ENCODE results near the gene ZNF488. TPM values are rescaled to one million over a fixed set of nuclear protein-coding genes. Genes with fewer than 3 reads are reported as not detected.

ZNF488 gene
- total RNA-seq, 2 donors from 2014 or later, result 0.08 to 0.11 TPM

GRCh38 chr10:47319784-47320183 is 64.3 kb downstream of the ZNF488 start:
- Mint-ChIP-seq H3K4me1 (no peaks in the 10 kb centered on the region), H3K4me3 (no peak overlapping the region), H3K27me3 (peaks cover 16% of the 10 kb centered on the region), H3K9me3 (no peaks in the 10 kb centered on the region), H3K27ac (no peak overlapping the region), H3K36me3 (ENCODE audit: low read depth) (no peaks in the 10 kb centered on the region)
- no peak for ATAC-seq (replicated peaks)

- no peaks in the 10 kb centered on the region for H3K9me3 Mint-ChIP-seq
- H3K4me3 Mint-ChIP-seq, result no peak overlapping the region
- no peaks in the 10 kb centered on the region for H3K36me3 Mint-ChIP-seq (ENCODE audit: low read depth)
- ATAC-seq (replicated peaks), result no peak
- H3K27me3 Mint-ChIP-seq, result peaks cover 16% of the 10 kb centered on the region
- H3K4me1 Mint-ChIP-seq, result no peaks in the 10 kb centered on the region
- H3K27ac Mint-ChIP-seq, result no peak overlapping the region
Measured at GRCh38 chr10:47318706-47319105, 65.4 kb downstream of the ZNF488 start.

GRCh38 chr10:47317251-47317650 is 66.8 kb downstream of the ZNF488 start:
- no peak for ATAC-seq (replicated peaks)
- Mint-ChIP-seq H3K9me3 (no peaks in the 10 kb centered on the region), H3K36me3 (ENCODE audit: low read depth) (no peaks in the 10 kb centered on the region), H3K27me3 (peaks cover 12% of the 10 kb centered on the region), H3K4me3 (no peak overlapping the region), H3K27ac (no peak overlapping the region), H3K4me1 (no peaks in the 10 kb centered on the region)

DNA sequence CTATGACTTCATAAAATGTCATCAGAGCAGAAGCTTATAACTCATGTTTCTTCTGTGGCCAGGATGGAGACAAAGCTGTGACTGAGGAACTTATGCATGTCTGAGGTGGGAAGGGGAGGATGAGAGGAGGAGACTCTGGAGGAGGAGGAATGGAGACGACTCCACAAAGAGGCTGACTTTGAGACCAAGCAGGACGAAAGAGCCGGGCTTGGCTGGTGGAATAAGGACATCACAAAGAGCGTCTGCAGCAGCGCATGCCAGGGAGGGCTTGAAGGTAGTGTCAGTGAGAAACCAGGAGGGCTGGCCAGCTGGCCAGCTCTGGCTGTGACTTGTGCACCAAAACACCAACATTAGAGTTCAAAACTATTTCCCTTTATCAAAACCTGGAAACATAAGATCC is 68.0 kb downstream of the ZNF488 start:
- no peak overlapping the region for H3K27ac Mint-ChIP-seq
- ATAC-seq (replicated peaks), result no peak
- no peaks in the 10 kb centered on the region for H3K36me3 Mint-ChIP-seq (ENCODE audit: low read depth)
- H3K4me3 Mint-ChIP-seq, result no peak overlapping the region
- no peaks in the 10 kb centered on the region for H3K9me3 Mint-ChIP-seq
- H3K27me3 Mint-ChIP-seq, result peaks cover 7% of the 10 kb centered on the region
- no peaks in the 10 kb centered on the region for H3K4me1 Mint-ChIP-seq

Other genes starting within 250 kb of the ZNF488 start
- under 1 TPM in 1 of 2 donors, not detected in 1; 0.45 TPM for gene GDF10, start 84.1 kb downstream of the ZNF488 start, total RNA-seq
- not detected for gene GDF2, start 61.8 kb downstream of the ZNF488 start, total RNA-seq
- not detected for gene RBP3, start 35.9 kb downstream of the ZNF488 start, total RNA-seq
- gene ANXA8, start 99.8 kb upstream of the ZNF488 start, total RNA-seq, result not detected
- not detected for gene FAM25G, start 107.4 kb upstream of the ZNF488 start, total RNA-seq
- 1 to 10 TPM; 2.9 to 4.8 TPM for gene AGAP9, start 139.3 kb upstream of the ZNF488 start, total RNA-seq